GM21576 (cell line): Measurements from ENCODE around the gene ANKRD53.
A peak's percentile ranks its signal among the peaks of the same experiment; 100 is the strongest.

ENCODE experiments used
- ATAC-seq: cut with Tn5 transposase; IDR thresholded peaks from one replicate; pipeline ENCODE4 v1.9.1; 2021; ENCODE audit warnings: mild to moderate bottlenecking, moderate library complexity; ENCODE audit not compliant: unreplicated experiment

The ANKRD53 gene

DNA sequence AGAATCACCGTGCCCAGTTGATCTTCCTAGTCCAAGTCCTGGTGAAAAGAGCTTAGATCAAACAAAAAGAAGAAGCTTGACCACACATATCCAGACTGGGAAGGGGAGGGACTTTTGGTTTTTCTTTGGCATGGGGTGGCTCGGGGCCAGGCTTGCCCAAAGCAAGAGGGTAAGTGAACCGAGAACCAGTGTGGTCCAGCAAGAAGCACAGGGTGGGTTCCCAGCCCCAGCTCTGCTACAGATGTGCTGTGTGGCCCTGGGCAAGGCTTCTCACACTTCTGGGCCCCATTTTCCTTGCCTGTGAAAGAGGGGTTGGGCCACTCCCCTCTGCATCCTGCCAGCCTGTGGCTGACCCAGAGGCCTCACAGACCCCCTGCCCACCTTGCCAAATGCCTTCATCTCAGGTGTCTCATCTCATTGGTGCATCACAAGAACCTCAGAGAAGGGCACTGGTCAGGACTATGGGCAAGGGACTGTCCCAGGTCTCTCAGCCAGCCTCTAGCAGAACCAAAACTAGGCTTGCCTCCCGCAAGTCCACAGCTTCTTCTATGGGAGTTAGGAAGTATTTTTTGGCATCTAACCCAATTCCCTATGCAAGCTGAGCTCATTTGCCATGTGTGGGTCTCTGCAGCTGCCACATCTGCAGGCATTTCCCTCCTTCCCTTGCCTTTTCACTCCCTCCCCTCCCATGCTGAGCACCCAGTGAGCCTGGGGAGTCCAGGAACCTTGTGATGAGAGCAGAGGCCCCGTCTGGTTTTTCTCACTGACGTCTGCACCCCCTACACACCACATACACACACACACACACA lies 35.8 kb upstream of the ANKRD53 start:
- no peak for ATAC-seq

DNA sequence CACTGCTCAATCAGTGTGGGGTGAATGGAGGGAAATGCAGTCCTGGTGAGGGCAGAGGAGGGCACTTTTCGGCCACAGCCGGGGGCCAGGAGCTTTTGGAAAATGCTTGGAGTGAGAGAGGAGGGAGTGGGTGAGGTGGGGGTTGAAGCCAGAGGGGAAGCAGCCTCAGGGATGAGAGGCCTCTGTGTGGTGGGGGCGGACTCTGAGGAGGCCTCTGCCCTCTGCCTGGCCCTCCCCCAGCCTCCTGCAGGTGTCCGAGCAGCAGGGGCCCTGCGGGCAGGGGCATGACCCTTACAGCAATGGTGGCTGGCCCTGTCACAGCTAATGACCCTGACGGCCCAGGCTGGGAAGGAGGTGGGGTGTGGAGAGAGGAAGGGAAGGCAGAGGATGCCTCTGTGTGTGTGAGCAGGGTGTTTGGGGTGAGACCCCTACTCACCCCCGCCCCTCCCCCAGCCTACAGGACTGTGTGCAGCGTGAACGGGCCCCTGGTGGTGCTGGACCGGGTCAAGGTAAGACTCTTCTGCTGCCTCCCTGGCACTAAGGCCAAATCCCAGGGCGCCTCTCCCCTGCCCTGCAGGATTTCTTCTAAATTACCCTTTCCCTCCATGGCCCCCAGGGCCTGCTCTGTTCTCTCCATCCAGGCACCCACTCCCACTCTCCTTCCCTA lies 35.1 kb upstream of the ANKRD53 start:
- no peak for ATAC-seq

DNA sequence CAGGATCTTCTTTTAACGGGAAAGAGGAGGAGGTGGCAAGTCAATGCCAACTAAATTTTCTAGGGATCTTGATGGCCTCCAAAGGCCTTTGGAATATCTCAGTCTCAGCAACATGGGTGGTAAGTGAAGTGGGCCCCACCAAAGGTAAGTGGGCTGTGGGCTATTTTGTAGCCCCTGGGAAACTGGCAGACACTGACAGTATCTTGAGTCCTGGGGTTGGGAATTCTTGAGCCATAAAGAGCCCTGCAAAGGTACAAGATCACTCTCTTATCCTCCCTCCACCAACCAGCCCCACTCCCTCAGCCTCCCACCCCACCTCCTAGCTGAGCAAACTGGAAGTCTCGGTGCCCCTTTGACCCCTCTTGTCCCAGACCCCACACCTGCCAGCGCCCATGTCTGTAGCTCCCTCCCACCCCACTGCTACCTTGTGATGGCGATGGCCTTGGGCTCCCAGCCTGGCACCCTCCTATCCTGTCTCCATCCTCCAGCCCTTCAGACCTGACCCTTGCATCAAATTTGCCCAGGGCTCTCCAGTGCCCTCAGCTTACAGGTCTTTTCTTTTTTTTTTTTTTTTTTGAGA lies 34.2 kb upstream of the ANKRD53 start:
- no peak for ATAC-seq

DNA sequence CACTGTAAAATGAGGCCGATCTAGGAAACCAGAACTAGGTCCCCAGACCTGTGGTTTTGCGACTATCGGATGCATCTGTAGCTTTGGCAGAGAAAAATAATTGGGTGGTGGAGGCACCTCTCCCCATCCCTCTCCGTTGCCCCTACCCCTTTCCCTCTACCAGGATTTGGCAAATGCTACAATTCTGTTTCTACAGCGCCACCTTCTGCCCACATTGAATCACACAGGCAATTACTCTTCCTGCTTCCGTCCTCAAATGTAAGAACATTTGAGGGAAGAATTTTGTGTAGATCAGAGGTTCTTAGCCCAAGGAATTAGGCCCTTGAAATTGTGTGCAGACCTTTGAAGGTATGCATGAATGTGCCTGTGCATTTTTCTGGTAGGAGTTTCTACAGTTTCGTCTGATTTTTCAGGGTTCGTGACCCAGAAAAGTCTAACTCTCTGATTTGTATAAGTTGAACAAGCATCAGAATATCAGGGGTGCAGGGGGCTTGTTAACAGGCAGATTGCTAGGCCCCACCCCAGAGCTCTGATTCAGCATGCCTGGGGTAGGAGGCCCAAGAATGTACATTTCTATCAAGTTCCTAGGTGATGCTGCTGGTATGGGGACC lies 31.5 kb upstream of the ANKRD53 start:
- ATAC-seq, result no peak

DNA sequence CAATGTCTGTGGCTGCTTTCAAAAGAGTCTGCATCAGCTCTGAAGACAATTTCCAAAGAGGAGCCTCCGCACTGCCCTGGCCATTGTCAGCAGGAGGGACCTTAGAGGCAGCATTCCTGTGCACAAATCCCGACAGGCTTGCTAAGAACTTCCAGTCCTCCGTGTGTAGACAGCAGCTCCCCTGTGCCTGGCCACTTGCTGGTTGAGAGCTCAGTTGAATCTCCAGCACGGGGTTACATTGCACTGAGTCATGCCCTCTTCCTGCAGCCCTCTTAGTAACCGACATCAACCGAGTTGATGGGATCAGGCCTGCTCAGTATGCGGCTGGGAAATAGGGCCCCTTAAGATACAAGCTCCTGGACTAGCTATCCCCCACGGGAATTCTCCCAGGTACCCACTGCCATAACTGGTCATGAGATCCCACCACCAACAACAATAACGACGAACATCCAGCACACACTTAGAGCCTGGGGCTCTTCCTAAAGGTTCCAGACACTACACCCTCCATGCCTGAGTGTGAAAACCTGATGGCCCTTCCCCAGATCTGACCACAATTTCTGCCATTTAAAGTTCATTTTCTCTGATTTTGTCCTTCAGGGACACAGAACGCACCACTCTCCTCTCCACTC lies 30.8 kb upstream of the ANKRD53 start:
- ATAC-seq, result no peak

DNA sequence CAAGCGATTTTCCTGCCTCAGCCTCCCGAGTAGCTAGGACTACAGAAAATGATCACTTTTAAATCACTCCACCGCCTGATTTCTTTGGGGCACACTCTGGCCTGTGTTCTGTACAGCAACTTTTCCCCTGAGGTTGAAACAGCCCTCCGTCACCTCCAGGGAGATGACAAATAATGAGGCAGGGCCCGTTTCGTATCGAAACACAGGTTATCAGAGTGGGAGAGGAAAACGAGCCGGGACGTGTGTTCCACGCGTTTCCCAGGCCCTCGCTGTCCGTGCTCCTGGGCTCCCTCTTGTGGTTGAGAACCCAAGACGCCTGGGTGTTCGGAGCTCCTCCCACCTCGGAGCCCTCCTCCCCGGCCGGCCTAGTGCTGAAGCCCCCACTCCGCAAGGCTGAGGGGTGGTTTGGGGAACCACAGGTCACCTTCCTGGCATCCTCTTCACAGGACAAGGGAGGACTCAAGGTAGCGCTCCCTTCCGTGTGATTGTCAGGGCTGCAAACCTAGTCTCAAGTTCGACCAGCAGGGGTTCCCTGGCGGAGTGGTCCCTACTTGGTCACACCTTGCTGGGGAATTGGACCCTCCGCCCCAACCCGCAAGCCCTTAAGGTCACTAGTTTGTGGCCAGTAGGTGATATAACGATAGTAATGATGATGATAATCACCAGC lies 30.0 kb upstream of the ANKRD53 start:
- ATAC-seq, result peak; percentile 85

DNA sequence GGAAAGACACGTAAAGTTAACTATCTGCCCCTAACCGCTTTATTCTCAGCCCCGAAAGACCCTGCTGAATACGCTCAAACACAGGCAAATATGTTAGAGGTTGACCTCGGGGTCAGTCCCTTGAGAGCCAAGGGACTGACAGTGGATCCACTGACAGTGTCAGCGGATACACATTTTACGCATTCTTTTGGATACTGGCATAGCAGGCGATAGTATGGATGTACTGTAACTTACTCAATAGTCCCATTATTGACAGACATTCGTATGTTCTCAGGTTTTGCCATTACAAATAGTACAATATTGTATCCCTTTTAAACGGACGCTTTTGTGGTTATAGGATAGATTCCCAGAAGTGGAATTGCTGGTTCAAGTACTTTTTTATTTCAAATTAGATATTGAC lies 29.3 kb upstream of the ANKRD53 start:
- no peak for ATAC-seq

DNA sequence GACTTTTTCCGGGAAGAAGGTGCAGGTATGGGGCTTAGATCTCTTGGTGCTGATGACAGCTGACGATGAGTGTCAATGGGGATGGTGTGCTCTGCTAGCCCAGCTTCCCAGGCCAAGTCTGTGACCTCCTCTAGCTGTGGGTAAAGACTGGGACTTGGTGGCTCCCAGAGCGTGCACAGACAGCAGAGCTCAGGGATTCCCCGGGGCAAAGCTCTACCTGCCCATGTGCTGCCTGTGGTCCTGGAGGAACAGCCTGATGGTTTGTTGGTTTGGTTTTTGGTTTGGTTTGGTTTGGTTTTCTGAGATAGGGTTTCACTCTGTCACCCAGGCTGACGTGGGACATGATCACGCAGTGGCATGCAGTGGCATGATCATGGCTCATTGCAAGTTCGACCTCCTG lies 23.5 kb upstream of the ANKRD53 start:
- ATAC-seq, result no peak

DNA sequence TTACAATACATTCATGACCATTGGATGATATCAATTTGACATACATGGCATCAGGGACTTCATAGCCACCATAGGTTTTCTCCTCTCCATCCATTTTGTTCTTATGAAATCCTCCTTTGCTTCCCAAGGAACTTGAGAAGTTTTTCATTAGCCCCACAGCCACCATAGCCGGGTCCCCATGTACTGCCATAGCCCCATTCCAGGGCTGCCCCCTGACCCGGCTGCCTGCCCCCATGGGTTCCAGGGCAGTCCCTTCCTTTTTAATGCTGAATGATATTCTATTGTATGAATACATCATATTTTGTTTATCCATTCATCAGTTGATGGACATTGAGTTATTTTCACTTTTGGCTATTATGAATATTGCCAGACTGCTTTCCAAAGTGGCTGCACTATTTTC lies 22.3 kb upstream of the ANKRD53 start:
- no peak for ATAC-seq

DNA sequence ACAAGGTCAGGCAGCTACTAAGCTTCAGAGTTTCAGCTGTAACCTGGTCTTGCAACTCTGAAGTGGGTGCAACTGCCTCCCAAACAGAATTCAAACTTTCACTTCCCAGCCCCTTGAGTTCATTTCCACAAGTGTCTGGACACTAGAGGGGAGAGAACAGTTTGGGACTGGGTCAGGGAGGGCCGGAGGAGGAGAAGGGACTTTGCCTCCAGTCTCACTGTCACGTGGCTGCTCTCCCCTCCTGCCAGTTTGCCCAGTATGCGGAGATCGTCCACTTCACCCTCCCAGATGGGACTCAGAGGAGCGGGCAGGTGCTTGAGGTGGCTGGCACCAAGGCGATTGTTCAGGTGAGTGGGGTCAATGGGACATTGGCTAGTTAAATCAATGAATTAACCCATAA lies 20.6 kb upstream of the ANKRD53 start:
- ATAC-seq, result no peak

DNA sequence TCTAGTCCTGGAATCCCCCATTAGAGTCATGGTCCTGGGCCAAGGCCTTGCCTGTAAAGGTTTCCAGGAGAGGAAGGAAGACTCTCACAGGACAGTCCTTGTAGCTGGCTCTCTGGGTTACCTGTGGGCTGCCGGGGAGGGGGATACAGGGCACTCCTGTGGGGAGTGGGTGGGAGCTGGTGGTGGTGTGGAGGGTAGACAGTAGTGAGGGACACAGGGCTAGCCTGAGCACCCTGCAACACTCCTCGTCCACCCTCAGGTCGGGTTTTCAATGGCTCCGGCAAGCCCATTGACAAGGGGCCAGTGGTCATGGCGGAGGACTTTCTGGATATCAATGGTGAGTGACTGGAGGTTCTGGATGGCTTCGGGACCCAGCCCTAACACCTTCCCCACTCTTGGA lies 19.7 kb upstream of the ANKRD53 start:
- ATAC-seq, result no peak

DNA sequence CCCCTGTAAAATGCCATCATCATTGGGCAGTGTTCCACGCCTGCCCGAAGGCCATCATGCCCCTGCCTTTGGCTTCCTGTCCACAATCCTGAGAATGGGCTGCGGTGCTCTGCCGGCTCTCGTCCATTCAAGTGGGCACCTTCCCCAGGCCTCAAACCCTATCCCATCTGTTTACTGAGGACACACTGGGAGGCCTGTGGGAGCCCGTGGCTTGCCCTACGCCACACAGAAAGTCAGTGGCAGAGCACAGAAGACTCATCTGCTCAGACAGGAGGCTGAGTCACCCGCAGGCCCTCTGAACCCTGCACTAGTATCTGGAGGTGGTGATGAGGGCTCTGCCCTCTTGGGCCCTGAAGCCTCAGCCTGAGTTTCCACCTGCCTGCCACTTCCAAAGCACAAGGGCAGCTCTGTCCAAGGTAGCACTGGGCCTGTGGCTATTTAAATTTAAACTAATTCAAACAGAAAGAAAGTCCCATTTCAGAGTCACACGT lies 19.1 kb upstream of the ANKRD53 start:
- ATAC-seq, result no peak

DNA sequence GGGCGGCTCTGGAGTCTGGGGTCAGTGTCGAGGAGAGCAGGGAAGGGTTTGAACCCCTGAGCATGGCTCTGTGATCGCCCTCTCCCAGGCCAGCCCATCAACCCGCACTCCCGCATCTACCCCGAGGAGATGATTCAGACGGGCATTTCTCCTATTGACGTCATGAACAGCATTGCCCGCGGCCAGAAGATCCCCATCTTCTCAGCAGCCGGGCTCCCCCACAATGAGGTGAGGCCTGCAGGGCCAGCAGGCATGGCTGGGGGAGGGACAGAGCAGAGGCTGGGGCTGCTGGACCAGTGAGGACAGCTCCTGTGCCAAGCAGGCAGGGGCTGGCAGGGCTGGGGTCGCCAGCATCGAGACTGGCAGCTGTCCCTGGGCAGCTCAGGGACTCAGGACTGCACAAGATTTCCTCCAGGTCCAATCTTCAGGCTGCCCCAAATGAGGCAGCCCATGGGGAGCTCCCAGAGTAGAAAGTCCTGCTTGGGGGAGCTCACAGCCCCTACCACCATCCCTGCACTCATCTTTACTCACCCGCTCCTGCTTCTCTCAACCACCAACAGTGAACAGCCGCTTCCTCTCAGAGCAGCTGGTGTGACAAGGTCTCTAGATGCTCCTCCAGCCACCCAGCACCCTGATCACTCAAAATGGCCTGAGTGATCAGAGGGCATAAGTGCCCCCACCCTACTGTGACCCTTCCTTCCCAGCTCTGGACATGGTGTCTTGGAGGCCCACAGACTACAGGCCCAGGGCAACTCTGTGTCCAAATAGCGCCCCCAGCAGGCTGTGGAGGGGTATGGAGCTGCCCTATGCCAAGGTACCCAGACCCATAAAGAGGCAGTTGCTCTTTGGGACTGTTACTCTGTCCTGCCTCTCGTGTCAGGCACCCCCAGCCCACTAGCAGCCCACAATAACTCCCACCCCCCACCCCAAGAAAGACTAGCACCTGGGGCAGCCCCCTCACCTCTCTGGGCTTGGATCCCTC lies 18.3 kb upstream of the ANKRD53 start:
- no peak for ATAC-seq

DNA sequence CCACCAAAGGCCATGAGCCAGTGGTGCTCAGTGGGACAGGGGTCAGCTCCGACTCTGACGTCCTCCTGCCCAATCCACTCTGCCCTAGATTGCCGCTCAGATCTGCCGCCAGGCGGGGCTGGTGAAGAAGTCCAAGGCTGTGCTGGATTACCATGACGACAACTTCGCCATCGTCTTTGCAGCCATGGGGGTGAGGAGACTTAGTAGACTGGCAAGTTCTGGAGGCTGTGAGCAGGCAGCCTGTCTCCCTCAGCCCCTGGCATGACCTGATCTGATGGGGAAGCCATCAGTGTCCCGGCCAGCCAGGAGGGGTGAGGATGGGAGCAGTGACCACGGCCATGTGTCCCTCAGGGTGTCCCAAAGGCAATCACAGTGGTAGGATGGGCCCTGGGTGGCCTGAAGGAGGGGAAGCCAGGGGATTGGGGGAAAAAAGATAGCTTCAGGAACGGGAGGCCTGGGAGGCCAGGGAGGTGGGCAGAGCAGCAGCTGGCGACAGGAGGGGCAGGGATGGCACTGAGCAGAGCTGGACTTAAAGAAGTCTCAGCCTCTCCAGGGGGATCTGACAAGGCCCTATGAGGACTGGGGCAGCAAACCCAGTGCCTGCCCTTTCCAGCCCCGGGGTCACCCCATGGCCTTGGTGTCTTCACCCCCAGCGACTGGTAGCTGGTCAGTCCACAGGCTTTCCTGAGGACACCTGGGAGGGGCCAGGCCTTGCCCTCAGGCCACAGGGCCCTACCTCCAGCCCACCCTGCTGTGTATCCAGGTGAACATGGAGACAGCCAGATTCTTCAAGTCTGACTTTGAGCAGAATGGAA lies 17.4 kb upstream of the ANKRD53 start:
- ATAC-seq, result no peak

DNA sequence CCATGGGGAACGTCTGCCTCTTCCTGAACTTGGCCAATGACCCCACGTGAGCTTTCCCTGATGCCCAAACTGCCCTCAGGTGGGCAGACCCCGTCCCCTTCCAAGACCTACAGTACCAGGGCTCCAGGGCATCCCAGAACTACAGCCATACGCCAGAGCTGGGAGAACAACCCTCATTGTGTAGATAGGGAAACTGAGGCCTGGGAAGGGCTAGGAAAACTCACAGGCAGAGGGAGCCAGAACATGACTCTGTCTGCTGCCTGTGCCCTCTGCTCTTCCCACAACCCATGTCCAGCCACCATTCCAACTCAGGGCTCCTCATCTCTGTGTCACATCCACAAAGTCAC lies 16.8 kb upstream of the ANKRD53 start:
- ATAC-seq, result no peak

DNA sequence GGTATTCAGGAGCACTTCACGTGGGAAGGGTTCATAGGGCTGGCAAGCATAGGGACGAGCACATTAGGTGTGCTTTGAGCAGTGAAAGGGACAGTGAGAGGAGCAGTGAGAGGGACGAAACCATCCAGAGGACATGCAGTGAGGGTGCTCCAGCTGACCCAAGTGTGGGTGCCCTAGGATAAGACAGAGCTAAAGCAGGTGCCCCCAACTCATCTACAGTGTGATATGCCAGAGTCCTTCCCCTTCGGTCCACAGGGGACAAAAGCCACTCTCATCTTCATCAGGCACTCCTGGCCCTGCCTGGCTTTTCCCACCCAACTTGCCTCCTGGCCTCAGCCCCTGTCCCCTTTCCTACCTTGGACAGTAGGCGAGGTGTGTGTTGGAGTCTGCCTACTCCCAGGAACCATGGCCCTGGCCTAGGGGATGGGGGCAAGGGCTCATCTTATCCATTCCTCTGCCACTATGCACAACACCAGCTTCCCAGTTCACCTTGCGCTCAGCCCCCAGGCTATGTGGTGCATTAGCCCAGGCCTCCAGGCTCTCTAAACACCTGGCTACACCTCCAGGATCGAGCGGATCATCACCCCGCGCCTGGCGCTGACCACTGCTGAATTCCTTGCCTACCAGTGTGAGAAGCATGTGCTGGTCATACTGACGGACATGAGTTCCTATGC lies 16.1 kb upstream of the ANKRD53 start:
- ATAC-seq, result no peak

DNA sequence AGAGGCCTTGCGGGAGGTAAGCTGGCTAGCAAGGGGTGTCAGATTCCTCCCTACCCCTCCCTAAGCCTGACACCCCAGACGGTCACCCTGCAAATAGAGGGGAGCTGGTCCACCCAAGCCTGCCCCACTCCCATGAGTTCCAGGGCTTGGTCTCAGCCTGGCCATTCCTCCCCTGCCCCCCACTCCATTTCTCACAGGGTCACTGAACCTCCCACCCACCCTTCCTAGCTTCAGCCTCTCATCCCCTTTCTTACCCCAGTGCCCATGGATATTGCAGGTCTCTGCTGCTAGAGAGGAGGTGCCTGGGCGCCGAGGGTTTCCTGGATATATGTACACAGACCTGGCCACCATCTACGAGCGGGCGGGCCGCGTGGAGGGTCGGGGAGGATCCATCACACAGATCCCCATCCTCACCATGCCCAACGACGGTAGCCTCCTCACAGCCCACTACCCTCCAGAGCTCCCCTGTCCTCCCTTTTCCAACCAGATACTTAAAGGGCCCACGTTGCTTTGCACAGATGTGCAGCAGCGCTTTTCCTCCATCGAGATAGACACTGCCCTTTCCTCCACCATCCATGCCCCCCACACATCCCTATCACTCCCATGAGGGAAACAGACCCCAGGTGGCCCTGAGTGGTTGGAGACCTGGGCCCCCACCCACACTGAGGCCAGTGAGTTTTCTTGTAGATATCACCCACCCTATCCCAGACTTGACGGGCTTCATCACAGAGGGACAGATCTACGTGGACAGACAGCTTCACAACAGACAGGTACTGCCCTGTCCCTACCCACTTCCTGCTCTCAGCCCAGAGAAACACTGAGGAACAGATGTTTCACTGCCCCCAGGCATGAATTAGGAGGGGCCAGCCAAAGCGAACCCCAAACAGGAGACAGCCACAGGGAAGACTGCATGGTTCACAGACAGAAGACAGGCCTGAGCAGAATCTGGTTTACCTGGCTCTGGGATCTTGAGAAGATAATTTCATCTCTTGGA lies 15.2 kb upstream of the ANKRD53 start:
- no peak for ATAC-seq
